ENCODE results near the gene VOPP1. TPM values are rescaled to one million over a fixed set of nuclear protein-coding genes. Genes with fewer than 3 reads are reported as not detected.

VOPP1 gene
- total RNA-seq, 1 experiment from 2014 or later: 63.9 TPM

- ChIA-PET CTCF (no interaction called here), POLR2A (no interaction called here)
- TF ChIP-seq NR1H2 (CRISPR knock-in tag; IDR thresholded peaks at IDR 0.05) (no peak), E2F5 (CRISPR knock-in tag; IDR thresholded peaks at IDR 0.05) (no peak), EMX1 (CRISPR knock-in tag; IDR thresholded peaks at IDR 0.05) (no peak), CREM (CRISPR knock-in tag; IDR thresholded peaks at IDR 0.05) (no peak), ZBTB21 (CRISPR knock-in tag; IDR thresholded peaks at IDR 0.05; ENCODE audit: borderline replicate concordance) (no peak), TEAD1 (CRISPR knock-in tag; IDR thresholded peaks at IDR 0.05) (no peak), MAX (CRISPR knock-in tag; IDR thresholded peaks at IDR 0.05) (no peak), ZNF138 (CRISPR knock-in tag; conservative IDR thresholded peaks at IDR 0.05) (no peak), AR (CRISPR knock-in tag; IDR thresholded peaks at IDR 0.05) (no peak), ZSCAN18 (CRISPR knock-in tag; IDR thresholded peaks at IDR 0.05) (no peak), TP53 (CRISPR knock-in tag; IDR thresholded peaks at IDR 0.05) (no peak), NR3C1 (CRISPR knock-in tag; conservative IDR thresholded peaks at IDR 0.05; ENCODE audit: low read depth) (no peak), IRF2 (CRISPR knock-in tag; IDR thresholded peaks at IDR 0.05; ENCODE audit: borderline replicate concordance, low read depth) (no peak), USF1 (CRISPR knock-in tag; IDR thresholded peaks at IDR 0.05) (no peak)
- H3K27me3 Mint-ChIP-seq (ENCODE audit: low read depth): peaks cover 12% of the 10 kb centered on the region
- peaks cover 2% of the 10 kb centered on the region for H3K36me3 Mint-ChIP-seq
- DNase-seq (ENCODE audit: low spot score): no peak
- H3K4me3 Mint-ChIP-seq: no peak overlapping the region
- no peak for ATAC-seq
- 0 out of 2 replicates have a peak, but pooled peaks cover 8% of the 10 kb centered on the region for H3K4me1 Mint-ChIP-seq
- H3K9me3 Mint-ChIP-seq: peaks cover 7% of the 10 kb centered on the region
- no peak overlapping the region for H3K27ac Mint-ChIP-seq
Measured at GRCh38 chr7:55588379-55588699, 16.0 kb upstream of the VOPP1 start.

- Mint-ChIP-seq H3K4me3 (no peak overlapping the region), H3K36me3 (peaks cover 7% of the 10 kb centered on the region), H3K27me3 (ENCODE audit: low read depth) (peaks cover 14% of the 10 kb centered on the region), H3K4me1 (0 out of 2 replicates have a peak, but pooled peaks cover 8% of the 10 kb centered on the region), H3K9me3 (peaks cover 12% of the 10 kb centered on the region), H3K27ac (no peak overlapping the region)
- no peak for DNase-seq (ENCODE audit: low spot score)
- ChIA-PET POLR2A (no interaction called here), CTCF (no interaction called here)
- no peak; the same call in 1 of the 2 replicates for ATAC-seq
- TF ChIP-seq TP53 (CRISPR knock-in tag; IDR thresholded peaks at IDR 0.05): no peak
- TF ChIP-seq IRF1 (CRISPR knock-in tag; IDR thresholded peaks at IDR 0.05): no peak
- no peak for TF ChIP-seq EMX1 (CRISPR knock-in tag; IDR thresholded peaks at IDR 0.05)
- TF ChIP-seq AFF4 (CRISPR knock-in tag; IDR thresholded peaks at IDR 0.05; ENCODE audit: borderline replicate concordance): no peak
- TF ChIP-seq CBFB (CRISPR knock-in tag; IDR thresholded peaks at IDR 0.05; ENCODE audit: low read depth): no peak
- no peak for TF ChIP-seq ZNF425 (CRISPR knock-in tag; conservative IDR thresholded peaks at IDR 0.05)
- TF ChIP-seq E2F5 (CRISPR knock-in tag; IDR thresholded peaks at IDR 0.05): no peak
- TF ChIP-seq ZNF121 (CRISPR knock-in tag; IDR thresholded peaks at IDR 0.05): no peak
- TF ChIP-seq ZNF671 (CRISPR knock-in tag; IDR thresholded peaks at IDR 0.05): no peak
Measured at GRCh38 chr7:55587687-55588378, 15.5 kb upstream of the VOPP1 start.

All from WTC11 (cell line).